Stimulated activated CD4-positive, alpha-beta T cell treated with anti-CD3 and anti-CD28 coated beads, Interleukin-2, amount 100 ng/mL, for 24 hours (primary cell): ENCODE results near the gene RPS6KA3.
"Not testable (repeated sequence)": the region's sequence is repeated elsewhere in the genome, so short reads cannot be mapped to it uniquely, and the experiment has no call there.

Source experiments
- DNase-seq, 2 donors: peaks; one replicate each; pipeline ENCODE4 v3.0.0-alpha.2; 2020

RPS6KA3 gene

GRCh38 chrX:20265221-20265725 lies 1.4 kb downstream of the RPS6KA3 start:
- peak; percentile 73 to 75 for DNase-seq

GRCh38 chrX:20263474-20263873 lies 3.2 kb downstream of the RPS6KA3 start:
- DNase-seq: no peak

GRCh38 chrX:20260885-20261284 lies 5.8 kb downstream of the RPS6KA3 start:
- DNase-seq: no peak

- DNase-seq: no peak
These were observed 11.9 kb downstream of the RPS6KA3 start for GRCh38 chrX:20254712-20255299.

DNA sequence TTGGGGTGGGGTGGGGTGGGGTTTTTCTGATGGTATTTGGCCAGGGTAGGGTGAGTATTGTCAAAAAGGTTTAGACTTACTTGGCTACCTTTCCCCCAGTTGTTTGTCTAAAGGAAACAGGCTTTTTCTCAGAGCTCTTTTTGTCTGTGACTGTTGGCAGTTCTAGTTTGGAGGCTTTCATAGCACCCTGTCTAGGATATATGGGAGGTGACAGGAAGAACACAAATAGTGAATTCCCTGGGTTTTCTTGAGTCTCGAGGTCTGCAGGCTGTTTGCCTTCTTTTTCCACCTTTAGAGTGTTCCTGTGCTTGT lies 13.5 kb downstream of the RPS6KA3 start:
- DNase-seq: no peak

DNA sequence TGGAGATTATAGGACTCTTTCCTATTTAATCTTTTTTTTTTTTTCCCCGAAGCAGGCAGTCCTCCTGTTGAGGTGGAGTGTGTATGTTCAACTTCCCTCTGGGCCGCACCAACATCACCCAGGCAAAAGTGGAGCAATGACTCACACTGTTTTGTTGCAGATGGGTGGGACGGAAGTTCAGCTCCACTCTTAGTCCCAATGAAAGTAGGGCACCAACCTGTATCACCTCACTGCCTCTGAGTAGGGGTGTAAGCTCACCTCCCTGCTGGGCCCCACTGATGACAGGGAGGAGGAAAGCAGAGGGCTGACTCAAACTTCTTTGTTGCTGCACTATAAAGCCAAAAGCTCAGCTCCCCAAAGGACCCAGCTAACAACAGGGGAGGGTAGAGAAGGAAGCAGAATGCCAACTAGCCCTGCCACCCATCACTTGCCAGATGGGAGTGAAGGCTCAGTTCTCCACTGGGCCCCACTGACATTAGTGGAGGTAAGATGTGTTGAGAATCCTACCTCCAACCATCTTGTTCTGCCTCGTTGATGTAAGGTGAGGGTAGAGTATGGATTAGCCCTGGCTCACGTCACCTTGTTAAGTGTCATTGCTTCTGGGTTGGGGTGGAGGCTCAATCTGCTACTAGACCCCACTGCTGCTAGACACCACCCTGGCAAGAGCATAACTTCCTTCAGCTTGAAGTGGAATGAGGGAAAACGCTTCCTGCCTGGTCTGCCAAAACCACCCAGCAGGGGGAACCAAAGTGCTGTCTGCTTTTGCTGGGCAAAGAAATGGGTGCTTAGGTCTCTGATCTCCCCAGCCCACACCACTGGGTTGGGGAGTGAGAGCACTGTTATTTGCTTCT lies 14.1 kb downstream of the RPS6KA3 start:
- DNase-seq: peak; percentile 73 to 80

GRCh38 chrX:20251691-20252090 lies 15.0 kb downstream of the RPS6KA3 start:
- DNase-seq: no peak

DNA sequence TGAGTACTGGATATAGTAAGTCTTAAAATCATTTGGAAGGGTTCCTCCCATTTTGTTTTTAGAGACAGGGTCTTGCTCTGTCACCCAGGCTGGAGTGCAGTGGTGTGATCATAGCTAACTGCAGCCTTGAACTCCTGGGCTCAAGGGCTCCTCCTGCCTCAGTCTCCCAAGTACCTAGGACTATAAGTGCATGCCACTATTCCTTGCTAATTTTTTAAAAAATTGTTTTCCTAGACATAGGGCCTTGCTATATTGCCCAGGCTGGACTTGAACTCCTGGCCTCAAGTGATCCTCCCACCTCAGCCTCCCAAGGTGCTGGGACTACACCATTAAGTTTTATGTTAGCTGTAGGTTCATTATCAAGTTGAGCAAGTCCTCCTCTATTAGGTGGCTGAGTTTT lies 16.6 kb downstream of the RPS6KA3 start:
- not testable (repeated sequence) for DNase-seq

DNA sequence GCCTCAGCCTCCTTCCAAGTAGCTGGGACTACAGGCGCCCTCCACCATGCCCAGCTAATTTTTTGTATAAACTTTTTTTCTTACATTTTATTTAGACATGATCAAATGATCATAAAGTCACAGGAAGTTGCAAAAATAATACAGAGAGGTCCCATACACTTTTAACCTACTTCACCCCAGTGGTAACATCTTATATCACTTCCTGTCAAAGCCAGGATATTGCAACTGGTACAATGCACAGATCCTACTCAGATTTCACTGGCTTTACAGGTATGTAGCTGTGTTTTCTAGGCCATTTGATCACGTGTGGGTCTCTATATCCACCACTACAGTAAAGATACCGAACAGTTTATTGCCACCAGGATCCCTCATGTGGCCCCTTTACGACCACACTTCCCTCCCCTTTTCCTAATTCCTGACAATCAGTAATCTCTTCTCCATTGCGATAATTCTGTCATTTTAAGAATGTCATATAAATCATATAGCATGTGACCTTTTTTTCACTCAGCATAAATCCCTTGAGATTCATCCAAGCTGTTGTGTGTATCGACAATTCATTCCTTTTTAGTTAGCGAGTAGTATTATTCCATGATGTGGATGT lies 18.0 kb downstream of the RPS6KA3 start:
- no peak for DNase-seq

GRCh38 chrX:20244931-20245330 lies 21.8 kb downstream of the RPS6KA3 start:
- DNase-seq: no peak

DNA sequence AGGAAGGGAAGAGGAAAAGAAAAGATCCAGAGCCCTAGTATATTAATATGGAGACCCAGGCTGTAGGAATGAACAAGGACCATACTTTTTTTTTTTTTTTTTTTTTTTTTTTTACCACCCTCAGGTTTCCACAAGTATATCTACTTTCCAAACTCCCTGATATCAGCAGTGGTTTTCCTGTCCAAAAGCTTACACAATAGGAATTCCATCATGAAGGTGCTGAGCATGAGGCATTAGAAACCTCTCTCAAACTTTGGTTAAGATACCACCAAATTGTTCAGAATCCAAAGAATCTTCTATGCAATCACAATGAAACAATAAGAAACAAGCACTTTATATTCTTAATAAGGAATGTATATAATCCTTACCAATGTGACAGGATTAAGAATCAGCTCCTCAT lies 26.5 kb downstream of the RPS6KA3 start:
- DNase-seq: no peak

DNA sequence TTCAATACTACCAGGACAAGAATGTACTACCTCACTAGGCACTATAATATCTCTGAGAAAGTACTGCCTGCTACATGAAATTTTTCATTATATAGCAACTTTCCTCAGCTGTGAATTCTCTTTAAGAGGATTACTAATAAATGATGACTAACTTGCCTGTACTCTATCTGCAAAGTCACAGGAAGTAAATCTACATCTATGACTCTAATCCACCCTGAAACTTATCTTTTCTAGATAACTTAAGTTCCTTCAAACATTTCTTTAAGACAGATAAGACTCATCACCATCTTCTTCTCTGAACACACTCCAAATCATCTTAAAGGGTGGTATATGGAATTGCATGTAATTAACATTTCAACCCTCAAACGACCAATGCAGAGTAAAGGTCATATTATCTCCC lies 28.8 kb downstream of the RPS6KA3 start:
- no peak for DNase-seq

DNA sequence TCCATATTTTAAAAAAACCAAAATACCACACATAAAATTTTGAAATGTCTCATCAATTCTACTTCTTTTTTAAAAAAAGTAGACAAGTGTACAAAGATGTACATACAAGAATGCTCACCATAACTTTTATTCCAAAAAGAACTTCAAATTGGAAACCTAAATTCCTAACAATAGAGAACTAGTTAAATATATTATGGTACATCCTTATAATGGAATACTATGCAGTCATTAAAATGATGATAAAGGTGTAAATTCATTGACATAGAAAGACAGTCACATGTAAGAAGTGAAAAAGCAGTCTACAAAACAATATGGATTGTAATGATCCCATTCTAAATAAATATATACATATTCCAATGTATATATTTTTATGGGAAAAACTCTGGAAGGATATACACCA lies 31.0 kb downstream of the RPS6KA3 start:
- DNase-seq: no peak

DNA sequence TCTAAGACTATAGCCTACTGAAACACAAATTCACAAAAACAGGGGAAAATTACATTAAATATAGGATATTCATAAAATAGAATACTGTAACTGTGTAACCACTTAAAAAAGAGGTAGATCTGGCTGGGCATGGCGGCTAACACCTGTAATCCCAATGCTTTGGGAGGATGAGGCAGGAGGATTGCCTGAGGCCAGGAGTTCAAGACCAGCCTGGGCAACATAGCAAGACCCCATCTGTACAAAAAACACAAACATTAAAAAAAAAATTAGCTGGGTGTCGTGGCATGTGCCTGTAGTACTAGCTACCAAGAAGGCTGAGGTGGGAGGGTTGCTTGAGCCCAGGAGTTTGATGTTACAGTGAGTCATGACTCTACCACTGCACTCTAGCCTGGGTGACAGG lies 33.4 kb downstream of the RPS6KA3 start:
- DNase-seq: no peak

GRCh38 chrX:20231598-20231997 lies 35.1 kb downstream of the RPS6KA3 start:
- no peak for DNase-seq

GRCh38 chrX:20230406-20230805 lies 36.3 kb downstream of the RPS6KA3 start:
- DNase-seq: no peak

DNA sequence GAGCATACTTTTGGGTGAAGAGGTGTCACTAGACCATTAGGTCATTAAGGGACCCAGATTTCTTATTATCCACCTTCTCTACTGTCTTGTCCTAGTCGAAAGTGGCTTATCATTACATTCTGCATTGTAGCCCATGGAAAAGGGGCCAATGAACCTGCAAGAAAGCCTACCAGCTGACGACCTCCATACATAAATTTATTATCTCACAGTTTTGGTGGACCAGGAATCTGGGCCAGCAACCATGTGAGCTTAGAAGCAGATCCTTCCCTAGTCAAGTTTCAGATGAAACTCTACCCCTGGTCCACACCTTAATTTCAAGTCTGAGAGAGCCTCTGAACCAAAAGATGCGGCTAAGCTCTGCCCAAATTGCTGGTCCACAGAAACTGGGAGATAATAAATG lies 37.6 kb downstream of the RPS6KA3 start:
- DNase-seq: no peak

- no peak for DNase-seq
These were observed 38.5 kb downstream of the RPS6KA3 start for GRCh38 chrX:20228245-20228644.

GRCh38 chrX:20227116-20227515 lies 39.6 kb downstream of the RPS6KA3 start:
- DNase-seq: no peak

DNA sequence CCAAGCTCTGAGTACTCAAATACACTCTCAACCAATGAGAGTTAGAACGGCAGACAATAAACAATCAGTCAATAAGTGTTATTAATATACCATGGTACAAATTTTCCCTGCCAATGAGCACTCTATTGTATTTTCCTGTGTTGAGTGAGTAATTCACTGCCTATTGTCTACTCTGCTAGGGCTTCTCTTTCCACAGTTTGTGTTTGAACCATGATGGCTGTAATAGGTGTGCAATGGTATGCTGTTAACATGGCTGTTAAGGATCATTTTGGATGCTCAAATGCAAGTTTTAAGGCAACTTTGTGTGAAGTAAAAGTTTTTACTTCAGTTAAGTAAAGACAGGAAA lies 41.2 kb downstream of the RPS6KA3 start:
- no peak for DNase-seq

GRCh38 chrX:20224814-20225487 lies 41.8 kb downstream of the RPS6KA3 start:
- DNase-seq: peak in 1 of 2 donors; percentile 2

- DNase-seq: no peak
These were observed 44.8 kb downstream of the RPS6KA3 start for GRCh38 chrX:20221902-20222301.

DNA sequence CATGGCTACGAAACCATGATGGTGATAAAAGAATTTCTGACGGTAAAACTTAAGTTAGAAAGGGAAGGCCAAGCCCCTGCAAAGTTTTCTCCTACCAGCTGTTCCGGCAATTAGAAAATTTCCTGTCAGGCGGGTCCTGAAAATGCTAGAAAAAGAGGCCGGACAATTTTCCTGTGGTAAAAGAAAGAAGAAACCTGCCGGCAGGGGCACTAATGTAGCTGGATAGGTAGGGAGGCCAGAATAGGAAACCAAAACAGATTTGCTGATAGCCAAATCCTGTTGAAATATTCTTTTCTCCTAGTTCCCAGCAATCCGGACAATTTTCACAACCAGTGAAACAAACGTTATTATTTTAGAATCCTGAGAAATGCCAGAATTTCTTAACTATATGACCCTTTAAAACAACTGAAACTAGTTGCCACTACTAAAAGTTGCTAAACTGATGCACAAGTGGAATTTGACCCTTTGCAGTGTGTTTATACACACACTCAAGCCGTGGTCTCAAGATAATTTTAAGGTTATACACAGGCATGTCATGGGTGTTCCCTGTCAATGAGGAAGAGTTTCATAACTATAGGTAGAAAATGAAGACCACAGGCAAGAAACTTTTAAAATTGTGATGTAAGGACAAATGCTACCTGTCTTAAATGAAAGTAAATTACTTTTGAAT lies 47.7 kb downstream of the RPS6KA3 start:
- no peak for DNase-seq
